Stimulated activated CD4-positive, alpha-beta T cell treated with anti-CD3 and anti-CD28 coated beads, TNF-alpha, amount 100 ng/mL, for 48 hours (primary cell): ENCODE data around the gene CUTC.

Experiments used
- DNase-seq, 3 donors: peaks; one replicate each; pipeline ENCODE4 v3.0.0-alpha.2; 2020; ENCODE audit warnings: low read depth in 3 of 3

CUTC gene

DNA sequence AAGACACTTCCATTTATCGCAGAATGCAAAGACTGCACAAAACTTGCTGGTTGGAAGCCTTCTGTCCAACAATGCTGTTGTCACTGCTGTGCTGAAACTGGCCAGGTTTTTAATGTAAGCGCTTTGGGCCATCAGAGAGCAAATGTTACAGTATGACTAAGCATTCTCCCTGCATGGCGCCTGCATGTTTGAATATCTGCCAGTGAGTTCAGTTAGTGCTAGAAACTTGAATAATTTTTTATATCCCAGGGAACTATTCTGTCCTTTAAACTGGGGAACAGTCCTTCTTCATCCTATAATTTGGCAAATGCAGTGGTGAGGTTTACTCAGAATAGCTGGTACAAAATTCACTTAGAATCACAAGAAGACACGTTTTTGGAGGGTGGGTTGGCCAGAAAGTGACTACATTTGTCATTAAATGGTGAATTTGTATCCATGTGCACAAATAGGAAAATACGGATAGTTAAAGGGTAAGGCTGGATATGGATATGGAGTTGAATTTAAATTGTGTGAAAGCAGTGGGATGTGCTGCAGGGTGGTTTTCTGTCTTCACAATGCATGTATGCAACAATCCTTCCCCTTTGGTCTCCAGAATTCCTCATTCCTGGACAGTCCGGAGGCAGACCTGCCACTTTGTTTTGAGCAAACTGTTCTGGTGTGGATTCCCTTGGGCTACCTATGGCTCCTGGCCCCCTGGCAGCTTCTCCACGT lies 52.1 kb downstream of the CUTC start:
- DNase-seq: no peak

DNA sequence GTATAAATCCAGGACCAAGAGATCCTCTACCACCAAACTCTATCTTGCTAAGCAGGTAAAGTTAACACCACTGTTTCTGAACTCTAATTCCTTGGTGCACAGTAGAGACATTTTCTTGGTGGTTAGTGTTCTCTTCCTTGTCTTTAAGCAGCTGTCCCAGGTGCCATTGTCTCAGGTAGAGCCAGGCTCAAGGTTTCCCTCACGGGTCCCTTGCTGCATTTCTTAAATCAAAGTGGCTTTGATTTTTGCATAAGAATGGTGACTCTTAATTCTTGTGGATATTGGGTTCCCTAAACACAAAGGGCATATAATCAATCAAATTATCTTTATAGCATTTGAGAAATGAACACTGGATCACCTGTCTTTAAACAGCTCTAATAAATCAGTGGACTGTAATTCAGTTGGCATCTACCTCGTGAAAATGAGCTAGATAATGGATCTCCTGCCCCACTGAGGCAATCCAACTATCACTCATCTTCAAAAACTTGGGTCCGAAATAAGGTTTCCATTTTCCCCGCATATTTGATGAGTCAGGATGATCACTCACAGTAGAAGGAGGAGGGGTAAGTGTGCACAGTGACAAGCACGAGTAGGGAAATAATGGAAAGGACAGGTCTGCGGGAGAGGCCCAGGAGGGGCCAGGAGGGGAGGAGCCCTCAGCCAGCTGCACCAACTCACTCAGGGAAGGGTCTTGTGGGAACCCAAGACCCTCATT lies 52.9 kb downstream of the CUTC start:
- DNase-seq: no peak

DNA sequence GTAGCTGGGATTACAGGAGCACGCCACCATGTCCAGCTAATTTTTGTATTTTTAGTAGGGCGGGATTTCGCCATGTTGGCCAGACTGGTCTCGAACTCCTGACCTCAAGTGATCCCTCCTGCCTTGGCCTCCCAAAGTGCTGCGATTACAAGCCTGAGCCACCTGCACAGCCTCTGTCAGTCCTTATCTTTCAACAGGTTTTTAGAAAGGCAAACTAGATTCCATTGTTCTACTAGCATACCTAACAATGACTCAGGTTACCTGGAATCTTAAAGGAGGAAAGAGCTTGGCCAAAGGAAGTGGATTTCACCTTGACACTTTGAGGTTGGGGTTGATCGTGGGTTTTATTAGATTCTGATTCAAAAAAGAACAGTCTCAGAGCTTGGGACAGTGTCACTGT lies 53.6 kb downstream of the CUTC start:
- DNase-seq: no peak

- no peak for DNase-seq
Measured at GRCh38 chr10:99787311-99787710, 55.3 kb downstream of the CUTC start.

- DNase-seq: no peak
Measured at GRCh38 chr10:99787782-99788445, 55.9 kb downstream of the CUTC start.

GRCh38 chr10:99788598-99789256 lies 56.7 kb downstream of the CUTC start:
- DNase-seq: no peak

GRCh38 chr10:99791831-99792230 lies 59.8 kb downstream of the CUTC start:
- DNase-seq: no peak

- no peak for DNase-seq
Measured at GRCh38 chr10:99793819-99794218, 61.8 kb downstream of the CUTC start.

DNA sequence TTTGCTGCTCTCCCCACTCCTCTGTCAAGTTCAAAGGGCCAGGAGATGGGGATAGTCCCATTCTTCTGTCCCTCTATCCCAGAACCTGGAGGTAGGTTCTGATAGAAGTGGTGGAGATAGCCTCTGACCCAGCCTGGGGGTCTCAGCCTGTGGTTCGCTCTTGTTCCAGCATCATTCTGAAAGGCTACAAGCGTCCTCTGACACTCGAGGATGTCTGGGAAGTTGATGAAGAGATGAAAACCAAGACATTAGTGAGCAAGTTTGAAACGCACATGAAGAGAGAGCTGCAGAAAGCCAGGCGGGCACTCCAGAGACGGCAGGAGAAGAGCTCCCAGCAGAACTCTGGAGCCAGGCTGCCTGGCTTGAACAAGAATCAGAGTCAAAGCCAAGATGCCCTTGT lies 64.9 kb downstream of the CUTC start:
- DNase-seq: no peak

GRCh38 chr10:99798031-99798430 lies 66.0 kb downstream of the CUTC start:
- DNase-seq: no peak

DNA sequence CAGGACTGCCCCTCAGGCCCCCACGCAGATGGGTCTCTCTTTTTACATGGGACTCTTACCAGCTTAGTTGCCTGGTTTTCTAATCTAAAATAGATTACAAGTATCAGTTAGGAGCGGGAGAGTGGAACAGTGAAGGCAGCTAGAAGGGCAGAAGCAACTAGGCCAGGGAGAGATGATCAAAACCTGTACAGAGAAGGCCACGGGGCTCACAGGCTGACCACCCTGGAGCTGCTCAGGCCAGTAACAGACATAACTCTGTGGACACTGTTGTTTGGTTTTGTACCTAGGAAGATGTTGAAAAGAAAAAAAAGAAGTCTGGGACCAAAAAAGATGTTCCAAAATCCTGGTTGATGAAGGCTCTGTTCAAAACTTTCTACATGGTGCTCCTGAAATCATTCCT lies 66.9 kb downstream of the CUTC start:
- no peak for DNase-seq

- no peak for DNase-seq
Measured at GRCh38 chr10:99799613-99800012, 67.6 kb downstream of the CUTC start.

DNA sequence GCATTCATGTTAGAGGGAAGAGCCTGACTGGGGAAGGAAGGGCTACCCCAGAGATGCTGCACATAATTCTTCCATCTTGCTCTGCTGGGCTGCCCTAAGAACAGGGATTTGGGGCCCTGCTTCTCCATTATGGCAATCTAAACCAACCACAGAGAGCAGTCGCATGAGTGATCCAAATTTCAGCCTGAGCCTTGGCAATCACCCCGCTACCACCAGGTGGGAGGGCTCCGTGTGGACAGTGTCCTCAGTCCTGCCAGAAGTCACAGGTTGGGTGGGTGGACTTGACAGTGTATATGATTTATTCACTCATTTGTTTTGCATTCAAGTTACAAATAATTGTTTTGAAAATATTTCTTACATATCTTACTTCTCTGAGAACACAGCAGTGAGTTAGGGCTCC lies 72.4 kb downstream of the CUTC start:
- no peak for DNase-seq

DNA sequence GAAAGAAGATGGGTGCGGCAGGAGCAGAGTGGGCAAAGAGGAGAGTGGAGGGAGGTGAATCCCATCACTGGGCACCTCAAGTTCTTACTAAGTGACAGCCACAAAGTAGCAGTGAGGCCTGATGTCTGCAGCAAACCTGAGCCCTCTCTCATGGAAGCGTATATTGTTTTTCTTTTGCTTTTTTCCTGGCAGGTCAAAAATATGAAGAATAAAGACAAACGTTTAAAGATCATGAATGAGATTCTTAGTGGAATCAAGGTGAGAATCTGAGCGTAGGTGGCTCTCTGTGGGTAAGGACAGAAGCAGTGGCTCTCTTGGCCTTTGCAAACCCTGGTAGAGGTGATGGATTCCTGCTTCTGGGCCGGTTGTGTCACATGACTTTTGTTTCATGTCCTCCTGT lies 73.2 kb downstream of the CUTC start:
- no peak for DNase-seq
